Aorta (tissue), 5 donors: ENCODE measurements around the gene RRN3. TPM values are rescaled to one million over a fixed set of nuclear protein-coding genes. Genes with fewer than 3 reads are reported as not detected.
"Not testable (repeated sequence)": the region's sequence is repeated elsewhere in the genome, so short reads cannot be mapped to it uniquely, and the experiment has no call there.

Source experiments
- ATAC-seq: fragments of 200-7000 bp; cut with Tn5 transposase; one replicate; pipeline ENCODE4 v1.9.1; 2022; ENCODE audit warnings: moderate library complexity; ENCODE audit not compliant: low FRiP score
- DNase-seq, 2 donors: peaks; one replicate each; pipeline ENCODE4 v3.0.0-alpha.2; 2020
- H3K27ac ChIP-seq, 2 donors: one replicate each; pipeline ENCODE4 v1.5.1; 2013; ENCODE audit warnings: low read length in 2 of 2, mild to moderate bottlenecking in 2 of 2, moderate library complexity in 2 of 2, control low read depth in 1 of 2, inconsistent platforms in 1 of 2, low read depth in 1 of 2
- H3K27me3 ChIP-seq, 2 donors: one replicate each; pipeline ENCODE4 v1.6.1; 2013; ENCODE audit warnings: control low read depth in 1 of 2, low read length in 1 of 2, mild to moderate bottlenecking in 1 of 2, moderate library complexity in 1 of 2; ENCODE audit not compliant: insufficient read depth in 2 of 2, control insufficient read depth in 1 of 2
- H3K36me3 ChIP-seq, 2 donors: one replicate each; pipeline ENCODE4 v1.6.1; 2013; ENCODE audit warnings: control low read depth in 1 of 2, low read length in 1 of 2, mild to moderate bottlenecking in 1 of 2; ENCODE audit not compliant: insufficient read depth in 2 of 2, control insufficient read depth in 1 of 2
- H3K4me1 ChIP-seq, 2 donors: one replicate each; pipeline ENCODE4 v1.6.1; 2013; ENCODE audit warnings: low read length in 2 of 2, control low read depth in 1 of 2, mild to moderate bottlenecking in 1 of 2, moderate library complexity in 1 of 2; ENCODE audit not compliant: insufficient read depth in 2 of 2, control insufficient read depth in 1 of 2
- H3K4me3 ChIP-seq, 2 donors: one replicate each; pipeline ENCODE4 v1.5.1; 2013; ENCODE audit warnings: low read length in 2 of 2, control low read depth in 1 of 2, mild to moderate bottlenecking in 1 of 2
- H3K9me3 ChIP-seq: one replicate; pipeline ENCODE4 v1.6.1; 2013; ENCODE audit warnings: mild to moderate bottlenecking, low read length; ENCODE audit not compliant: control insufficient read depth
- WGBS, 2 donors: extraction: QIAGEN DNeasy Blood & Tissue Kit; methylation state at CpG; one replicate each; pipeline ENCODE4 v1.1.7; 2013; 5-methylcytosine and 5-hydroxymethylcytosine counted together
- intact Hi-C, 2 donors: fragments of 100-400 bp; cut with DNase I; formaldehyde crosslinking; loops; one replicate each; pipeline versions ENCODE4 v1.14.2 to v1.15.0; 2022
- polyA plus RNA-seq, 2 donors: library from polyadenylated mRNA; stranded (reverse); fragments of 200-250 nt; gene quantifications; one replicate each; pipeline ENCODE4 v1.2.3, GENCODE V29; 2013
- total RNA-seq, 2 donors: library from RNA; stranded (reverse); fragmentation: NEBNext Ultra II Directional; extraction: Animal tissue kit (Norgen Biotek cat#: 25700); gene quantifications; one replicate each; pipeline ENCODE4 v1.2.1, GENCODE V29; 2021
- donor health status: healthy with polysubstance abuse.
- donor health status: Bipolar disorder and iron deficiency.
- donor health status: DM: no; HTN: no; CAD: no.
- donor health status: DM: no; HTN: no; CAD: no.
- donor health status: DM: yes; HTN: yes; CAD: no.

The RRN3 gene
- total and polyA plus RNA-seq, 4 donors: 9.4 to 22.9 (median 15.4) TPM

GRCh38 chr16:15100372-15100987 is 6.4 kb upstream of the RRN3 start:
- ATAC-seq, H3K36me3 ChIP-seq: not testable (repeated sequence)
- 83 to 85% methylated on average over 5 of the region's 5 CpGs for WGBS, 2 donors

GRCh38 chr16:15099366-15099909 is 5.4 kb upstream of the RRN3 start:
- ATAC-seq: peak; percentile 62
- H3K9me3 ChIP-seq, DNase-seq, H3K27ac ChIP-seq, H3K27me3 ChIP-seq, intact Hi-C loops, H3K4me1 ChIP-seq, H3K36me3 ChIP-seq, H3K4me3 ChIP-seq: not testable (repeated sequence)
- WGBS, 2 donors: 48 to 50% methylated on average over 2 of the region's 2 CpGs

More at GRCh38 chr16:15100372-15100987, 6.4 kb upstream of the RRN3 start:
- DNase-seq, intact Hi-C loops, H3K9me3 ChIP-seq, H3K27me3 ChIP-seq, H3K27ac ChIP-seq, H3K4me1 ChIP-seq, H3K4me3 ChIP-seq: not testable (repeated sequence)

GRCh38 chr16:15096583-15096972 is 2.5 kb upstream of the RRN3 start:
- H3K27me3 ChIP-seq, intact Hi-C loops, H3K4me1 ChIP-seq, H3K36me3 ChIP-seq, ATAC-seq, DNase-seq, H3K27ac ChIP-seq, H3K9me3 ChIP-seq, H3K4me3 ChIP-seq: not testable (repeated sequence)
- 91 to 92% methylated on average over 8 to 9 of the region's 9 CpGs for WGBS, 2 donors

GRCh38 chr16:15093571-15093954 is 509 bp downstream of the RRN3 start:
- H3K27me3 ChIP-seq, DNase-seq, intact Hi-C loops, H3K9me3 ChIP-seq, H3K36me3 ChIP-seq, H3K4me1 ChIP-seq, ATAC-seq: not testable (repeated sequence)
- H3K4me3 ChIP-seq: peak overlapping the region in 1 of 2 donors; percentile 76
- H3K27ac ChIP-seq: peak overlapping the region in 1 of 2 donors; percentile 4
- 5 to 8% methylated on average over 11 to 14 of the region's 14 CpGs for WGBS, 2 donors

GRCh38 chr16:15090663-15091269 is 3.3 kb downstream of the RRN3 start:
- ATAC-seq, intact Hi-C loops, H3K9me3 ChIP-seq, H3K4me1 ChIP-seq, H3K27ac ChIP-seq, H3K27me3 ChIP-seq, DNase-seq, H3K4me3 ChIP-seq, H3K36me3 ChIP-seq: not testable (repeated sequence)
- 55 to 67% methylated on average over 1 of the region's 1 CpG for WGBS, 2 donors

GRCh38 chr16:15082788-15083187 is 11.3 kb downstream of the RRN3 start:
- H3K36me3 ChIP-seq, ATAC-seq, H3K4me3 ChIP-seq, DNase-seq, H3K4me1 ChIP-seq, H3K27ac ChIP-seq, H3K9me3 ChIP-seq, intact Hi-C loops, H3K27me3 ChIP-seq: not testable (repeated sequence)
- WGBS, 2 donors: 85% methylated on average over 3 of the region's 3 CpGs

- not testable (repeated sequence) for ATAC-seq
- WGBS, 2 donors: 96 to 100% methylated on average over 1 of the region's 1 CpG
Observed at GRCh38 chr16:15080883-15081282, 13.2 kb downstream of the RRN3 start.

GRCh38 chr16:15076161-15076560 is 17.9 kb downstream of the RRN3 start:
- H3K27me3 ChIP-seq, H3K4me3 ChIP-seq, ATAC-seq, intact Hi-C loops, H3K27ac ChIP-seq, H3K9me3 ChIP-seq, H3K36me3 ChIP-seq, DNase-seq, H3K4me1 ChIP-seq: not testable (repeated sequence)
- 75 to 76% methylated on average over 2 of the region's 2 CpGs for WGBS, 2 donors

More at GRCh38 chr16:15080883-15081282, 13.2 kb downstream of the RRN3 start:
- H3K27ac ChIP-seq, H3K4me1 ChIP-seq, DNase-seq, intact Hi-C loops, H3K4me3 ChIP-seq, H3K27me3 ChIP-seq, H3K9me3 ChIP-seq, H3K36me3 ChIP-seq: not testable (repeated sequence)

GRCh38 chr16:15073101-15073500 is 21.0 kb downstream of the RRN3 start:
- whole genome bisulfite sequencing, 2 donors: 82 to 90% methylated on average over 6 of the region's 6 CpGs
- DNase-seq (no peak), ATAC-seq (no peak)
- H3K27me3 ChIP-seq: no peaks in the 10 kb centered on the region
- no peak overlapping the region for H3K27ac ChIP-seq
- intact Hi-C loops: no loop called here
- no peak overlapping the region for H3K4me3 ChIP-seq
- peaks cover 0 to 1% of the 10 kb centered on the region in 2 donors for H3K36me3 ChIP-seq
- no peaks in the 10 kb centered on the region for H3K9me3 ChIP-seq
- H3K4me1 ChIP-seq: no peaks in the 10 kb centered on the region
